HepG2 (cell line): ENCODE measurements around the gene TUBGCP6. TPM values are rescaled to one million over a fixed set of nuclear protein-coding genes. Genes with fewer than 3 reads are reported as not detected.

Source experiments
- ADNP ChIP-seq: sonication (generic); formaldehyde crosslinking; IDR thresholded peaks from 2 replicates; pipeline ENCODE4 v1.4.0; 2020; ENCODE audit warnings: missing genetic modification reagents
- CHD2 ChIP-seq: IDR thresholded peaks from 2 replicates; pipeline ENCODE4 v1.6.1; 2011; ENCODE audit warnings: low read depth, low read length, improper control_type of control experiment
- GFI1 ChIP-seq: sonication (generic); formaldehyde crosslinking; IDR thresholded peaks from 2 replicates; pipeline ENCODE4 v1.5.0; 2020; ENCODE audit warnings: missing genetic modification reagents, mild to moderate bottlenecking, borderline replicate concordance
- HCFC1 ChIP-seq: fragments of 150-350 bp; IDR thresholded peaks from 2 replicates; pipeline ENCODE4 v1.6.1; 2014; ENCODE audit warnings: low read depth, low read length
- NR1H2 ChIP-seq: sonication (generic); formaldehyde crosslinking; IDR thresholded peaks from 2 replicates; pipeline ENCODE4 v1.8.1; 2022; ENCODE audit warnings: low read depth, missing genetic modification reagents, borderline replicate concordance
- ZFX ChIP-seq: sonication (generic); formaldehyde crosslinking; IDR thresholded peaks from 2 replicates; pipeline ENCODE4 v1.4.0; 2020; ENCODE audit warnings: mild to moderate bottlenecking, low read depth, missing genetic modification reagents, moderate library complexity
- ZNF20 ChIP-seq: sonication (generic); formaldehyde crosslinking; IDR thresholded peaks from 2 replicates; pipeline ENCODE4 v1.4.0; 2020; ENCODE audit warnings: mild to moderate bottlenecking, moderate library complexity, missing genetic modification reagents
- ZNF30 ChIP-seq: sonication (generic); formaldehyde crosslinking; IDR thresholded peaks from 2 replicates; pipeline ENCODE4 v1.5.0; 2020; ENCODE audit warnings: mild to moderate bottlenecking, missing genetic modification reagents
- ZNF562 ChIP-seq: sonication (generic); formaldehyde crosslinking; IDR thresholded peaks from 2 replicates; pipeline ENCODE4 v1.8.0; 2022; ENCODE audit warnings: missing genetic modification reagents, borderline replicate concordance
- ZNF816 ChIP-seq: sonication (generic); formaldehyde crosslinking; IDR thresholded peaks from 2 replicates; pipeline ENCODE4 v1.8.0; 2022; ENCODE audit warnings: missing genetic modification reagents, mild to moderate bottlenecking, borderline replicate concordance
- polyA plus RNA-seq, 8 experiments: library from polyadenylated mRNA; depleted of rRNA in 3 of 8; stranded (reverse) in 7 of 8; unstranded in 1 of 8; fragments of >200 nt; fragmentation: Illumina TruSeq in 4 of 8; extraction: Trizol in 4 of 8; gene quantifications; 2 replicates each; pipeline versions ENCODE4 v1.2.1 to v1.2.3, GENCODE V29; 2011 to 2016; ENCODE audit warnings: low read depth in 4 of 8, missing spikeins in 1 of 8, mixed read lengths in 1 of 8; ENCODE audit not compliant: insufficient read depth in 1 of 8
- total RNA-seq, 5 experiments: library from RNA; depleted of rRNA; stranded (reverse); fragments of >200 nt; fragmentation: Illumina TruSeq; extraction: Trizol; gene quantifications; 2 replicates each; pipeline ENCODE4 v1.2.3, GENCODE V29; 2016; ENCODE audit warnings: low read depth in 1 of 5
- TF ChIP-seq, protein P1 (sequence below): sonication (generic); formaldehyde crosslinking; IDR thresholded peaks from 2 replicates; pipeline ENCODE4 v1.5.1; 2020; ENCODE audit warnings: mild to moderate bottlenecking, missing genetic modification reagents, moderate library complexity
- TF ChIP-seq, protein P2 (sequence below), 2 experiments: fragments of 450-650 bp in 1 of 2; sonication (generic) in 1 of 2; formaldehyde crosslinking in 1 of 2; IDR thresholded peaks; 2 replicates each; pipeline versions ENCODE4 v1.6.1 to v1.8.0; 2016 to 2022; ENCODE audit warnings: antibody characterized with exemption in 1 of 2, mild to moderate bottlenecking in 1 of 2, missing genetic modification reagents in 1 of 2
- TF ChIP-seq, protein P3 (sequence below): sonication (generic); formaldehyde crosslinking; IDR thresholded peaks from 2 replicates; pipeline ENCODE4 v1.8.0; 2022; ENCODE audit warnings: missing genetic modification reagents, low read depth, mild to moderate bottlenecking, borderline replicate concordance

Gene TUBGCP6
- total and polyA plus RNA-seq, 2 of the 13 experiments (the other 11 are each of a cell fraction or from before 2014, with no cell fraction given): 14.6 to 15.7 TPM

DNA sequence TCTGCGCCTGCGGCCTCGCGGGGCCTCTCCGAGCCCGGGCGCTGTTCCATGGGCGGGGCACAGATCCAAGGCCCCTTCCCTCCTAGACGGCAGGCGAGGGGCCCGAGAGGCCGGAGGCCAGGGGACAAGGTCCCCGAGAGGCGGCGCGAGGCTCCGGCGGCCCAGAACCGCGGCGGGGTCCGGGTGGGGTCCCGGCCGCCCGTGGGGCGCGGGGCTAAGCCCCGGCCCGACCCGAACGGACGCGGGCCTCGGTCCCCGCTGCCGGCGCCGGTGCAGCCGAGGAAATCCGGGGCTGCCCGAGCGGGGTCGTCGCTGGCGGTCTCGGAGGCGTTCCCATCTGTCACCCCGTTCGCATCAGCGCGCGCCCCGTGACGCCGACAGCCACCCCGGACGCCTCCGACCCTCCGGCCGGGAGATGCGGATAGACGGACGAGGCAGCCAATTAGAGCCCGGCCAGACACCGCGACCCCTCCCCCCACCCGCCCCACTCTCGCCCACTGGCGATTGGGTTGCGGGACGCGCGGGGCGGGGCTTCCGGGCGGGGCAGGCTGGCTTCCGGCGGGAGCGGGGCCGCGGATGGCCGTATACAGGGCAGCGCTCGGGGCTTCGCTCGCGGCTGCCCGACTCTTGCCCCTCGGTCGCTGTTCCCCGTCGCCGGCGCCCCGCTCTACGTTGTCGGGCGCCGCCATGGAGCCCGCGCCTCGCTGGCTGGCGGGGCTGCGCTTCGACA, 44.2 kb downstream of the TUBGCP6 start, which contains the start of gene SELENOO (continued):
- no peak for TF ChIP-seq NR1H2 (CRISPR knock-in tag)
- TF ChIP-seq ZNF20 (CRISPR knock-in tag): no peak
- TF ChIP-seq, protein P1, sequence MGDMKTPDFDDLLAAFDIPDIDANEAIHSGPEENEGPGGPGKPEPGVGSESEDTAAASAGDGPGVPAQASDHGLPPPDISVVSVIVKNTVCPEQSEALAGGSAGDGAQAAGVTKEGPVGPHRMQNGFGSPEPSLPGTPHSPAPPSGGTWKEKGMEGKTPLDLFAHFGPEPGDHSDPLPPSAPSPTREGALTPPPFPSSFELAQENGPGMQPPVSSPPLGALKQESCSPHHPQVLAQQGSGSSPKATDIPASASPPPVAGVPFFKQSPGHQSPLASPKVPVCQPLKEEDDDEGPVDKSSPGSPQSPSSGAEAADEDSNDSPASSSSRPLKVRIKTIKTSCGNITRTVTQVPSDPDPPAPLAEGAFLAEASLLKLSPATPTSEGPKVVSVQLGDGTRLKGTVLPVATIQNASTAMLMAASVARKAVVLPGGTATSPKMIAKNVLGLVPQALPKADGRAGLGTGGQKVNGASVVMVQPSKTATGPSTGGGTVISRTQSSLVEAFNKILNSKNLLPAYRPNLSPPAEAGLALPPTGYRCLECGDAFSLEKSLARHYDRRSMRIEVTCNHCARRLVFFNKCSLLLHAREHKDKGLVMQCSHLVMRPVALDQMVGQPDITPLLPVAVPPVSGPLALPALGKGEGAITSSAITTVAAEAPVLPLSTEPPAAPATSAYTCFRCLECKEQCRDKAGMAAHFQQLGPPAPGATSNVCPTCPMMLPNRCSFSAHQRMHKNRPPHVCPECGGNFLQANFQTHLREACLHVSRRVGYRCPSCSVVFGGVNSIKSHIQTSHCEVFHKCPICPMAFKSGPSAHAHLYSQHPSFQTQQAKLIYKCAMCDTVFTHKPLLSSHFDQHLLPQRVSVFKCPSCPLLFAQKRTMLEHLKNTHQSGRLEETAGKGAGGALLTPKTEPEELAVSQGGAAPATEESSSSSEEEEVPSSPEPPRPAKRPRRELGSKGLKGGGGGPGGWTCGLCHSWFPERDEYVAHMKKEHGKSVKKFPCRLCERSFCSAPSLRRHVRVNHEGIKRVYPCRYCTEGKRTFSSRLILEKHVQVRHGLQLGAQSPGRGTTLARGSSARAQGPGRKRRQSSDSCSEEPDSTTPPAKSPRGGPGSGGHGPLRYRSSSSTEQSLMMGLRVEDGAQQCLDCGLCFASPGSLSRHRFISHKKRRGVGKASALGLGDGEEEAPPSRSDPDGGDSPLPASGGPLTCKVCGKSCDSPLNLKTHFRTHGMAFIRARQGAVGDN (CRISPR knock-in tag): peak; percentile 48
- TF ChIP-seq CHD2: peak; percentile 74
- no peak for TF ChIP-seq ZNF30
- TF ChIP-seq, protein P2, sequence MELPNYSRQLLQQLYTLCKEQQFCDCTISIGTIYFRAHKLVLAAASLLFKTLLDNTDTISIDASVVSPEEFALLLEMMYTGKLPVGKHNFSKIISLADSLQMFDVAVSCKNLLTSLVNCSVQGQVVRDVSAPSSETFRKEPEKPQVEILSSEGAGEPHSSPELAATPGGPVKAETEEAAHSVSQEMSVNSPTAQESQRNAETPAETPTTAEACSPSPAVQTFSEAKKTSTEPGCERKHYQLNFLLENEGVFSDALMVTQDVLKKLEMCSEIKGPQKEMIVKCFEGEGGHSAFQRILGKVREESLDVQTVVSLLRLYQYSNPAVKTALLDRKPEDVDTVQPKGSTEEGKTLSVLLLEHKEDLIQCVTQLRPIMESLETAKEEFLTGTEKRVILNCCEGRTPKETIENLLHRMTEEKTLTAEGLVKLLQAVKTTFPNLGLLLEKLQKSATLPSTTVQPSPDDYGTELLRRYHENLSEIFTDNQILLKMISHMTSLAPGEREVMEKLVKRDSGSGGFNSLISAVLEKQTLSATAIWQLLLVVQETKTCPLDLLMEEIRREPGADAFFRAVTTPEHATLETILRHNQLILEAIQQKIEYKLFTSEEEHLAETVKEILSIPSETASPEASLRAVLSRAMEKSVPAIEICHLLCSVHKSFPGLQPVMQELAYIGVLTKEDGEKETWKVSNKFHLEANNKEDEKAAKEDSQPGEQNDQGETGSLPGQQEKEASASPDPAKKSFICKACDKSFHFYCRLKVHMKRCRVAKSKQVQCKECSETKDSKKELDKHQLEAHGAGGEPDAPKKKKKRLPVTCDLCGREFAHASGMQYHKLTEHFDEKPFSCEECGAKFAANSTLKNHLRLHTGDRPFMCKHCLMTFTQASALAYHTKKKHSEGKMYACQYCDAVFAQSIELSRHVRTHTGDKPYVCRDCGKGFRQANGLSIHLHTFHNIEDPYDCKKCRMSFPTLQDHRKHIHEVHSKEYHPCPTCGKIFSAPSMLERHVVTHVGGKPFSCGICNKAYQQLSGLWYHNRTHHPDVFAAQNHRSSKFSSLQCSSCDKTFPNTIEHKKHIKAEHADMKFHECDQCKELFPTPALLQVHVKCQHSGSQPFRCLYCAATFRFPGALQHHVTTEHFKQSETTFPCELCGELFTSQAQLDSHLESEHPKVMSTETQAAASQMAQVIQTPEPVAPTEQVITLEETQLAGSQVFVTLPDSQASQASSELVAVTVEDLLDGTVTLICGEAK (IDR thresholded peaks at IDR 0.05): no peak
- TF ChIP-seq, protein P2 (CRISPR knock-in tag; IDR thresholded peaks at IDR 0.05): no peak
- TF ChIP-seq ADNP (CRISPR knock-in tag): no peak
- TF ChIP-seq ZNF816: no peak
- TF ChIP-seq GFI1 (CRISPR knock-in tag): no peak
- no peak for TF ChIP-seq ZNF562 (CRISPR knock-in tag)
- TF ChIP-seq, protein P3, sequence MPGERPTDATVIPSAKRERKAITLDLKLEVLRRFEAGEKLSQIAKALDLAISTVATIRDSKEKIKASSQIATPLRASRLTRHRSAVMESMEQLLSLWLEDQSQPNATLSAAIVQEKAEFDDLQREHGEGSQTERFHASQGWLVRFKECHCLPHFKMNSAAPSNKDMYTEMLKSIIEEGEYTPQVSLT (CRISPR knock-in tag): no peak
- peak; percentile 45; the same call in 1 of the 2 replicates for TF ChIP-seq HCFC1
- TF ChIP-seq ZFX: peak; percentile 80
